ENCODE data around the gene TSPAN33. TPM values are rescaled to one million over a fixed set of nuclear protein-coding genes. Genes with fewer than 3 reads are reported as not detected.

The TSPAN33 gene
- total RNA-seq, 1 donor from 2014 or later: 6.4 TPM

DNA sequence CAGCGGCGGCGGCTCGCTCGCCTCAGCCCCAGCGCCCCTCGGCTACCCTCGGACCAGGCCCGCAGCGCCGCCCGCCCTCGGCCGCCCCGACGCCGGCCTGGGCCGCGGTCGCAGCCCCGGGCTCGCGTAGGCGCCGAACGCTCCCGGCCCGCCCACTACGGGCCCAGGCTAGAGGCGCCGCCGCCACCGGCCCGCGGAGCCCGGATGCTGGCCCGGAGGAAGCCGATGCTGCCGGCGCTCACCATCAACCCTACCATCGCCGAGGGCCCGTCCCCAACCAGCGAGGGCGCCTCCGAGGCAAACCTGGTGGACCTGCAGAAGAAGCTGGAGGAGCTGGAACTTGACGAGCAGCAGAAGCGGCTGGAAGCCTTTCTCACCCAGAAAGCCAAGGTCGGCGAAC, 18.2 kb upstream of the TSPAN33 start:
- Mint-ChIP-seq H3K36me3 (peaks cover 2% of the 10 kb centered on the region), H3K9me3 (peaks cover 7% of the 10 kb centered on the region), H3K27me3 (ENCODE audit: low read depth) (peaks cover 18% of the 10 kb centered on the region), H3K27ac (no peak overlapping the region), H3K4me3 (no peak overlapping the region), H3K4me1 (no peaks in the 10 kb centered on the region)
- TF ChIP-seq, protein P1, sequence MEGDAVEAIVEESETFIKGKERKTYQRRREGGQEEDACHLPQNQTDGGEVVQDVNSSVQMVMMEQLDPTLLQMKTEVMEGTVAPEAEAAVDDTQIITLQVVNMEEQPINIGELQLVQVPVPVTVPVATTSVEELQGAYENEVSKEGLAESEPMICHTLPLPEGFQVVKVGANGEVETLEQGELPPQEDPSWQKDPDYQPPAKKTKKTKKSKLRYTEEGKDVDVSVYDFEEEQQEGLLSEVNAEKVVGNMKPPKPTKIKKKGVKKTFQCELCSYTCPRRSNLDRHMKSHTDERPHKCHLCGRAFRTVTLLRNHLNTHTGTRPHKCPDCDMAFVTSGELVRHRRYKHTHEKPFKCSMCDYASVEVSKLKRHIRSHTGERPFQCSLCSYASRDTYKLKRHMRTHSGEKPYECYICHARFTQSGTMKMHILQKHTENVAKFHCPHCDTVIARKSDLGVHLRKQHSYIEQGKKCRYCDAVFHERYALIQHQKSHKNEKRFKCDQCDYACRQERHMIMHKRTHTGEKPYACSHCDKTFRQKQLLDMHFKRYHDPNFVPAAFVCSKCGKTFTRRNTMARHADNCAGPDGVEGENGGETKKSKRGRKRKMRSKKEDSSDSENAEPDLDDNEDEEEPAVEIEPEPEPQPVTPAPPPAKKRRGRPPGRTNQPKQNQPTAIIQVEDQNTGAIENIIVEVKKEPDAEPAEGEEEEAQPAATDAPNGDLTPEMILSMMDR (IDR thresholded peaks at IDR 0.05; ENCODE audit: unreplicated experiment): no peak
- no peak for DNase-seq (ENCODE audit: low spot score in 2 of 2, unreplicated experiment in 2 of 2)

DNA sequence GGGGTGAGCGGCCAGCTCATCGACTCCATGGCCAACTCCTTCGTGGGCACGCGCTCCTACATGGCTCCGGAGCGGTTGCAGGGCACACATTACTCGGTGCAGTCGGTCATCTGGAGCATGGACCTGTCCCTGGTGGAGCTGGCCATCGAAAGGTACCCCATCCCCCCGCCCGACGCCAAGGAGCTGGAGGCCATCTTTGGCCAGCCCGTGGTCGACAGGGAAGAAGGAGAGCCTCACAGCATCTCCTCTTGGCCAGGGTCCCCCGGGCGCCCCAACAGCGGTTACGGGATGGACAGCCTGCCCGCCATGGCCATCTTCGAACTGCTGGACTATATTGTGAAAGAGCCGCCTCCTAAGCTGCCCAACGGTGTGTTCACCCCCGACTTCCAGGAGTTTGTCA, 17.4 kb upstream of the TSPAN33 start:
- H3K4me1 Mint-ChIP-seq: no peaks in the 10 kb centered on the region
- no peaks in the 10 kb centered on the region for H3K9me3 Mint-ChIP-seq
- no peaks in the 10 kb centered on the region for H3K36me3 Mint-ChIP-seq
- no peak for DNase-seq (ENCODE audit: low spot score in 2 of 2, unreplicated experiment in 2 of 2)
- no peak overlapping the region for H3K27ac Mint-ChIP-seq
- peaks cover 18% of the 10 kb centered on the region for H3K27me3 Mint-ChIP-seq (ENCODE audit: low read depth)
- H3K4me3 Mint-ChIP-seq: no peak overlapping the region
- TF ChIP-seq, protein P1 (IDR thresholded peaks at IDR 0.05; ENCODE audit: unreplicated experiment): no peak

DNA sequence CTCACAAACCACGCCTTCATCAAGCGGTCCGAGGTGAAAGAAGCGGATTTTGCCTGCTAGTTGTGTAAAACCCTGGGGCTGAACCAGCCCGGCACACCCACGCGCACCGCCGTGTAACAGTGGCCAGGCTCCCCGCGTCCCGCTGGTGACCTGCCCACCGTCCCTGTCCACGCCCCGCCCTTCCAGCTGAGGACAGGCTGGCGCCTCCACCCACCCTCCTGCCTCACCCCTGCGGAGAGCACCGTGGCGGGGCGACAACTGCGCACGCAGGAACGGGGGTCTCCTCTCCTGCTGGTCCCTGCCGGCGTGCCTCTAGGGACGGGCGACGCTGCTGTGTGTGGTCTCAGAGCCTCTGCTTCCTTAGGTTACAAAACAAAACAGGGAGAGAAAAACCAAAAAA, 16.9 kb upstream of the TSPAN33 start:
- TF ChIP-seq, protein P1 (IDR thresholded peaks at IDR 0.05; ENCODE audit: unreplicated experiment): no peak
- H3K4me1 Mint-ChIP-seq: no peaks in the 10 kb centered on the region
- H3K9me3 Mint-ChIP-seq: no peaks in the 10 kb centered on the region
- no peak overlapping the region for H3K27ac Mint-ChIP-seq
- H3K36me3 Mint-ChIP-seq: no peaks in the 10 kb centered on the region
- H3K4me3 Mint-ChIP-seq: no peak overlapping the region
- no peak for DNase-seq (ENCODE audit: low spot score in 2 of 2, unreplicated experiment in 2 of 2)
- H3K27me3 Mint-ChIP-seq (ENCODE audit: low read depth): peaks cover 18% of the 10 kb centered on the region

DNA sequence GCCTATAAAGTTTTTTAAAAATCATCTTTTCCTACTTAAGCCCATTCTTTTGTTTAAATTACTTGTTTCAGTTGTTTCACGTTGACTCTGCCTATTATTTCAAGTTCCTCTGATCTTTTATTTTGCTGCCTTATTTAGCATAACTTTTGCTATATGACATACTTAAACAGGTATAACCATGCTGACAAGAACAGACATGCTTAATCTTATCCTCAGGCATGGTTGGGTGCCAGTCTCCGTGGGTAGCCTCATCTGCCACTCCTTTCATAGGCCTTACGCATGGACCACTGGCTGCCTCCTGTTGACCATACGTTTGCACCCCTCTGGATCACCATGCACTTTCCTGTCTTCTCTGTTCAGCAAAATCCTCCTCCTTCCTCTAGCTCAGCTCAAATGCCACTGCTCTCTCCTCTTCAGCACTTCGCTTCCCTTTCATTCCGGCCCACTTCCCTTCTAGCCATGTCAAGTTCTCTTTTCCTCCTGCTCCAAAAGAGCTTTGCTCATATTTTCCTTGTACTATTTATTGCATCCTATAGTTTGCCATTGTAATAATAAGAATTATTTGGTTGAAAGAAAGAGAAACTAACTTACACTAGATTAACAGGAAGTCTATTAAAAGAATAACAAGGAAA, 10.0 kb upstream of the TSPAN33 start:
- Mint-ChIP-seq H3K4me1 (no peaks in the 10 kb centered on the region), H3K9me3 (no peaks in the 10 kb centered on the region), H3K27ac (no peak overlapping the region), H3K4me3 (no peak overlapping the region), H3K27me3 (ENCODE audit: low read depth) (peaks cover 3% of the 10 kb centered on the region), H3K36me3 (no peaks in the 10 kb centered on the region)
- no peak for DNase-seq (ENCODE audit: low spot score in 2 of 2, unreplicated experiment in 2 of 2)
- TF ChIP-seq, protein P1 (IDR thresholded peaks at IDR 0.05; ENCODE audit: unreplicated experiment): no peak

DNA sequence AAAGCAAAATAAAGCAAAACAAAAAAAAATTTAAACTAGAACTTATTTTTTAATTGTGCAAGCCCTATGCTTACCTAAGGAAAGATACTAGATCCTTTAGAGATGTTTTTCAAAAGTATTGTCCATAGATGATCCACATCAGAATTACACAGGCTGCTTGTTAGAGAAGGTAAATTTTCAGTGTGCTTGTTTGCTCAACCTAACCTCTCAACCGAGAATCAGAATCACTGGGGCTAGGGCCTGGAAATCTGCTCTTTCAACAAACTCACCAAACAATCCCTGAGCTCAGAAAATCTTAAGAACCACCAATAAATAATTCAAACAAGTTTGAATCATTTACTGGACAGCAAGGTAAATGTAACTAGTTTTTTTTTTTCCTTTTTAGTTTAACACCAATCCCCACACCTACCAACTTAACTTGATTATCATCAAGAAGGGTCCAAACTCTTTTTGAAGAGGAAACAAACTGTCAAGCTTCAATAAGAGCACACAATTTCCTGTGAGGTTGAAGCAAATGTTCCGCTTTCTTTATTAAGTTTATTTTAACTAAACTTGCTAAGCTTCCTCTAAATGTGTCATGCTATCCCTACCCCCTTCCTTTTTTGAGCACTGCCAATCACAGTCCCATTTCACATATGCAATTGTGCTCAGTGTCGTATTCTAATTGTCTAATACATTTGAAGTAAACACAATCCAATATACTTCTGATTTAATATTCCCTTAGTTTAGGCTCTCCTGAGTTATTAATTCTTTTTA, 7.4 kb upstream of the TSPAN33 start:
- Mint-ChIP-seq H3K27me3 (ENCODE audit: low read depth) (peaks cover 14% of the 10 kb centered on the region), H3K4me1 (no peaks in the 10 kb centered on the region), H3K27ac (no peak overlapping the region), H3K36me3 (no peaks in the 10 kb centered on the region), H3K9me3 (no peaks in the 10 kb centered on the region), H3K4me3 (no peak overlapping the region)
- TF ChIP-seq, protein P1 (IDR thresholded peaks at IDR 0.05; ENCODE audit: unreplicated experiment): no peak
- no peak for DNase-seq (ENCODE audit: low spot score in 2 of 2, unreplicated experiment in 2 of 2)
